Measurements from ENCODE around the gene RHOT1. TPM values are rescaled to one million over a fixed set of nuclear protein-coding genes. Genes with fewer than 3 reads are reported as not detected.

Gene RHOT1
- total RNA-seq, 1 donor from 2014 or later = 56.9 TPM

DNA sequence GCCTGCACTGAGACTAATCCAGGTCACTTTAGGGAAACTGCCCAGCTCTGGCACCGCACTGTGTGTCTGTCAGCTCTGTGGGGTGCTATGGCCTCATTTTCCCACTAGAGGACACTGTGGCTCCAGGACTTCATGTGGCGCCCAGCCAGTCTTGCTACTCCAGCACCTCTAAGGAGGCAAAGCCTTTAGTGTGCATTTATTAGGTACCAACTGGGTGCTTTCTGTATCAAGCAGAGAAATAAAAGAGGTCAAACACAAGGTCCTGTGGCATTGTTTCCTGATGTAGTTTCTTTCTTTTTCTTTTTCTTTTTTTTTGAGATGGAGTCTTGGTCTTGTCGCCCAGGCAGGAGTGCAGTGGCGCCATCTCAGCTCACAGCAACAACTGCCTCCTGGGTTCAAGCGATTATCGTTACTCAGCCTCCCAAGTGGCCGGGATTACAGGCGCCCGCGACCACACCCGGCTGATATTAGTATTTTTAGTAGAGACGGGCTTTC, 110.9 kb downstream of the RHOT1 start:
- H3K9me3 ChIP-seq (replicated peaks) = no peaks in the 10 kb centered on the region
- H3K27me3 ChIP-seq (ENCODE audit: low read depth) = peaks cover 4% of the 10 kb centered on the region
- no peak overlapping the region for H3K4me3 ChIP-seq
- intact Hi-C loops (cut with micrococcal nuclease) = loop anchor here (5.0 kb wide), 1 partner anchor 64 kb away; no protein-coding TSS in a partner anchor
- no peaks in the 10 kb centered on the region for H3K36me3 ChIP-seq
- H3K27ac ChIP-seq (replicated peaks) = no peak overlapping the region
- no peaks in the 10 kb centered on the region for H3K4me1 ChIP-seq
- TF ChIP-seq, protein P1, sequence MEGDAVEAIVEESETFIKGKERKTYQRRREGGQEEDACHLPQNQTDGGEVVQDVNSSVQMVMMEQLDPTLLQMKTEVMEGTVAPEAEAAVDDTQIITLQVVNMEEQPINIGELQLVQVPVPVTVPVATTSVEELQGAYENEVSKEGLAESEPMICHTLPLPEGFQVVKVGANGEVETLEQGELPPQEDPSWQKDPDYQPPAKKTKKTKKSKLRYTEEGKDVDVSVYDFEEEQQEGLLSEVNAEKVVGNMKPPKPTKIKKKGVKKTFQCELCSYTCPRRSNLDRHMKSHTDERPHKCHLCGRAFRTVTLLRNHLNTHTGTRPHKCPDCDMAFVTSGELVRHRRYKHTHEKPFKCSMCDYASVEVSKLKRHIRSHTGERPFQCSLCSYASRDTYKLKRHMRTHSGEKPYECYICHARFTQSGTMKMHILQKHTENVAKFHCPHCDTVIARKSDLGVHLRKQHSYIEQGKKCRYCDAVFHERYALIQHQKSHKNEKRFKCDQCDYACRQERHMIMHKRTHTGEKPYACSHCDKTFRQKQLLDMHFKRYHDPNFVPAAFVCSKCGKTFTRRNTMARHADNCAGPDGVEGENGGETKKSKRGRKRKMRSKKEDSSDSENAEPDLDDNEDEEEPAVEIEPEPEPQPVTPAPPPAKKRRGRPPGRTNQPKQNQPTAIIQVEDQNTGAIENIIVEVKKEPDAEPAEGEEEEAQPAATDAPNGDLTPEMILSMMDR (IDR thresholded peaks at IDR 0.05; ENCODE audit: borderline replicate concordance) = peak; percentile 100
- peak; percentile 76 for DNase-seq

DNA sequence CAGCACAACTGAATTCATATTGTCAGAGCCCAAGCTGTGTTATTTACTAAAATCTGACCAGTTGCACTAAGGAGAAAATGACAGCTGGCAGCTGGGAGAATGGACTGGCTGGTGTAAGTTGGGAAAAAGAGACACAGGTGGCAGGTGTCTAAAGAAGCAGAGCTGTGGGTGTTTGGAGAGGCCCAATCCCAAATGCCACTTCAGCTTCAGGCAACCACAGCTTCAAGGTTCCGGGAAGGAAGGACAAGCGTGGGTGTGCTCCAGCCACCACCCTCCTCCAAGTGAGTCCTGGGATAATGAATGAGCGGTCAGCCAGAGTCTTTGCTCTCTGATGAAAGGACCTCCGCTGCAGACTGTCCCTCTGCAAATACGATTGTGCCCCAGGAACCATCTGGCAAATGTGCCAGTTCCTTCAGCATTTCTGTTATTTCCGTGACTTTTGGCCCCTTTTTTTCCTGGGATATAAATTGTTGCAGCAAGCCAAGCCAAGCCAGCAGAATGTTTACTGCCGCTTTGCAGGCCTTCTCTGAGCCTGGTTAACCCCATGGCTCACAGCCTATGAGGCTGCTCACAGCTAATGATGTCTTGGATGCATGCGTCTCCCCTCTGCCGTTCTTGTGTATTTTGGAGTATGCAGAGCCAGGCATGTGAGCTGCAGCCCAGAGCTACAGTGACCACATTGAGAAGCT, 113.9 kb downstream of the RHOT1 start:
- H3K9me3 ChIP-seq (replicated peaks) = no peaks in the 10 kb centered on the region
- TF ChIP-seq, protein P1 (IDR thresholded peaks at IDR 0.05; ENCODE audit: borderline replicate concordance) = no peak
- intact Hi-C loops (cut with micrococcal nuclease) = no loop called here
- no peak for DNase-seq
- H3K36me3 ChIP-seq = no peaks in the 10 kb centered on the region
- no peaks in the 10 kb centered on the region for H3K4me1 ChIP-seq
- H3K27me3 ChIP-seq (ENCODE audit: low read depth) = peaks cover 26% of the 10 kb centered on the region
- no peak overlapping the region for H3K27ac ChIP-seq (replicated peaks)
- no peak overlapping the region for H3K4me3 ChIP-seq

DNA sequence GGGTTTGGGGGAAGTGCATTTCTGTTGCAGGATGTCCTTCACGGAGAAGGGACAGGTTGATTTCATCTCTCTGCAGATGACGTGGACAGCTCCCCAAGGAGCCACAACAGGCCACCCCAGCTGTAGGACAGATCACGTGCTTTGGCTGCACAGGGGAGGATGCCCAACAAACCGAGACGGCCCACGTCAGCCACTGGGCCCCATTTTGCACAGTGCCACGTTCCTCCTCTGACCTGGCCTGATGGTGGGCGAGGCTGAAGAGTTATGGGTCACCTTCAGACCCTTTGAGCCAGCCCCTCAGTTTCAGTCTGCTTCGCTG, 114.4 kb downstream of the RHOT1 start:
- Histone ChIP-seq H3K27me3 (ENCODE audit: low read depth) (peaks cover 29% of the 10 kb centered on the region), H3K36me3 (no peaks in the 10 kb centered on the region), H3K4me1 (no peaks in the 10 kb centered on the region), H3K27ac (replicated peaks) (no peak overlapping the region), H3K4me3 (no peak overlapping the region), H3K9me3 (replicated peaks) (no peaks in the 10 kb centered on the region)
- intact Hi-C loops (cut with micrococcal nuclease) = no loop called here
- TF ChIP-seq, protein P1 (IDR thresholded peaks at IDR 0.05; ENCODE audit: borderline replicate concordance) = no peak
- no peak for DNase-seq

DNA sequence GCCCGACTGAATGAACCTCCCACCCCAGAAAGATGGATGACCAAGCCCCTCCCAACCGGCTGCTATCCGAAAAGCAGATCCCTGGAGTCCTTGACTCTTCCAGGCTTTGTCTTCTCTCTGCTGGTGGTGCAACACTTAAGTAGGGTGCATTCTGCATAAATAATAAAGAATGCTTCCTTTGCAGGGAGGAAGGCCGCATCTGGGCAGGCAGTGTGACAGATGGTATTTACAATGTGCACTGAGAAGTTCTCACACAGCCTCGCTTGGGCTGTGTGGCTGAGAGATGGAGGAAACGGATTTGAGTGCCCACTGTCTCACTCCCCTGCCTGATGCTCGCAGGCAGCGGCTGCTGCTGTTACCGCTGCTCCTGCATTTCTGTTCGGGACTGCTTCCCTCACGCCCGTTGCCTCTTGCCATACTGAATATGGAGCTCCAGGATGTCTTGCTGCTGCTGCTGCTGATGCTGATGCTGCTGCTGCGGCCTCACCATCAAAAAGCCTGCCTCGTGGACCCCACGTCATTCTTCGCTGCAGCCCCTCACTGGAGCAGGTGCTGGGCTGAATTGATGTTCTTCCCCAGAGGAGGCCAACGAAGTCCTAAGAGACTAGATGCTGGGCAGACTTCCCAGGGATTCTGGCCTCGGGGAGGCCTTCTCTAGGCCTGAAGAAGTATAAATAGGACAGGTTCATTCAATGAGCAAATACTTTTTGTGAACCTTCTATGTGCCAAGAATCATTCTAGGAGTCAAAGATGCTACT, 116.3 kb downstream of the RHOT1 start:
- intact Hi-C loops (cut with micrococcal nuclease) = no loop called here
- DNase-seq = no peak
- Histone ChIP-seq H3K9me3 (replicated peaks) (no peaks in the 10 kb centered on the region), H3K27ac (replicated peaks) (no peak overlapping the region), H3K36me3 (no peaks in the 10 kb centered on the region), H3K4me3 (no peak overlapping the region), H3K27me3 (ENCODE audit: low read depth) (peaks cover 48% of the 10 kb centered on the region), H3K4me1 (no peaks in the 10 kb centered on the region)
- TF ChIP-seq, protein P1 (IDR thresholded peaks at IDR 0.05; ENCODE audit: borderline replicate concordance) = no peak

DNA sequence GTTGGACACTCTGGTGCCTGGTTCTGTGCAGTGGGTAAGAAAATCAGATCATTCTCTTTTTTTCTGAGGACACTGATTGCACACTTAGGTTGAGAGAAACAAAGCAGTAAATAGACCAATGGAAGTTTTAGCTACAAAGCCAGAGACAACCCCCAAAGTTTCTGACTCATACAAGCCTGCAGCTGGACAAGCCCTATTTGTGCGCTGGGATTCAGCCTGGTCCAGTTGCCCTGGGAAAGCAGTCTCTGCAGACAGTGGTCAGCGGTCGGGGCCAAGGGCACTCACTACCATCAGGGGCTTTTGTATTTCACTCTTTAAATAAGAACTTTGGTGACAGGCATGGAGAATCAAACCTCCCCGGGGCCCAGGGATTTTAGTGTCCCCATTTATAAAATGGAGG, 117.3 kb downstream of the RHOT1 start:
- no peak for DNase-seq
- Histone ChIP-seq H3K4me1 (no peaks in the 10 kb centered on the region), H3K36me3 (no peaks in the 10 kb centered on the region), H3K9me3 (replicated peaks) (no peaks in the 10 kb centered on the region), H3K27ac (replicated peaks) (no peak overlapping the region), H3K27me3 (ENCODE audit: low read depth) (peaks cover 58% of the 10 kb centered on the region), H3K4me3 (no peak overlapping the region)
- TF ChIP-seq, protein P1 (IDR thresholded peaks at IDR 0.05; ENCODE audit: borderline replicate concordance) = no peak
- intact Hi-C loops (cut with micrococcal nuclease) = no loop called here

Data from left ventricle myocardium inferior (tissue), 1 donor.